ENCODE measurements around the gene KHDRBS1. TPM values are rescaled to one million over a fixed set of nuclear protein-coding genes. Genes with fewer than 3 reads are reported as not detected.

KHDRBS1 gene
- total and polyA plus RNA-seq, 9 of the 15 experiments (the other 6 are each of a cell fraction or from before 2014, with no cell fraction given), result 48.4 to 257 (median 114) TPM

DNA sequence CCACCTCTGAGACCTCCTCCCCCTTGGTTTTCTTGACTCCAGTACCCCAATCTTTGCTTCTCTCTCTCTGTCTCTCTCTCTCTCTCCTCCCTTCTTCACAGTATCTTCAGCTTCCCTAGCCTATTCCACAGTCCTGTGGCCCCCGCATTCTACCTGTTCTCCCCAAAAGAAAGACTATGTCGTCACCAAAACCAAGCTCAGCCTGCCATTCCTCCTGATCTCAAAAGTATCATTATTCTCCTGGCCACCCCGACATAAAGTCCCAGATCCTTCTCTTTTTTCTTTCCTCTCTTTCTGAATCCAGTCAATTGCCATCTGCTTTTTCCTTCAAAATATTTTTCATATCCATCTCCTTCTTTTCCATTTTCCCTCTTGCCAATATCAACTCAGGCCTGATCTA, 23.7 kb upstream of the KHDRBS1 start (continued):
- TF ChIP-seq LCOR (CRISPR knock-in tag; IDR thresholded peaks at IDR 0.05), result no peak
- TF ChIP-seq ZNF696 (CRISPR knock-in tag; conservative IDR thresholded peaks at IDR 0.05), result no peak
- TF ChIP-seq, protein P1, sequence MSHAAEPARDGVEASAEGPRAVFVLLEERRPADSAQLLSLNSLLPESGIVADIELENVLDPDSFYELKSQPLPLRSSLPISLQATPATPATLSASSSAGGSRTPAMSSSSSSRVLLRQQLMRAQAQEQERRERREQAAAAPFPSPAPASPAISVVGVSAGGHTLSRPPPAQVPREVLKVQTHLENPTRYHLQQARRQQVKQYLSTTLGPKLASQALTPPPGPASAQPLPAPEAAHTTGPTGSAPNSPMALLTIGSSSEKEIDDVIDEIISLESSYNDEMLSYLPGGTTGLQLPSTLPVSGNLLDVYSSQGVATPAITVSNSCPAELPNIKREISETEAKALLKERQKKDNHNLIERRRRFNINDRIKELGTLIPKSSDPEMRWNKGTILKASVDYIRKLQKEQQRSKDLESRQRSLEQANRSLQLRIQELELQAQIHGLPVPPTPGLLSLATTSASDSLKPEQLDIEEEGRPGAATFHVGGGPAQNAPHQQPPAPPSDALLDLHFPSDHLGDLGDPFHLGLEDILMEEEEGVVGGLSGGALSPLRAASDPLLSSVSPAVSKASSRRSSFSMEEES (CRISPR knock-in tag; IDR thresholded peaks at IDR 0.05), result no peak
- TF ChIP-seq CCAR2 (IDR thresholded peaks at IDR 0.05; ENCODE audit: low read depth, low read length), result no peak
- TF ChIP-seq JUN (IDR thresholded peaks at IDR 0.05; ENCODE audit: borderline replicate concordance, low read depth, low read length), result no peak
- no peak for TF ChIP-seq JUN (CRISPR knock-in tag; IDR thresholded peaks at IDR 0.05; ENCODE audit: borderline replicate concordance)
- TF ChIP-seq, protein P2, sequence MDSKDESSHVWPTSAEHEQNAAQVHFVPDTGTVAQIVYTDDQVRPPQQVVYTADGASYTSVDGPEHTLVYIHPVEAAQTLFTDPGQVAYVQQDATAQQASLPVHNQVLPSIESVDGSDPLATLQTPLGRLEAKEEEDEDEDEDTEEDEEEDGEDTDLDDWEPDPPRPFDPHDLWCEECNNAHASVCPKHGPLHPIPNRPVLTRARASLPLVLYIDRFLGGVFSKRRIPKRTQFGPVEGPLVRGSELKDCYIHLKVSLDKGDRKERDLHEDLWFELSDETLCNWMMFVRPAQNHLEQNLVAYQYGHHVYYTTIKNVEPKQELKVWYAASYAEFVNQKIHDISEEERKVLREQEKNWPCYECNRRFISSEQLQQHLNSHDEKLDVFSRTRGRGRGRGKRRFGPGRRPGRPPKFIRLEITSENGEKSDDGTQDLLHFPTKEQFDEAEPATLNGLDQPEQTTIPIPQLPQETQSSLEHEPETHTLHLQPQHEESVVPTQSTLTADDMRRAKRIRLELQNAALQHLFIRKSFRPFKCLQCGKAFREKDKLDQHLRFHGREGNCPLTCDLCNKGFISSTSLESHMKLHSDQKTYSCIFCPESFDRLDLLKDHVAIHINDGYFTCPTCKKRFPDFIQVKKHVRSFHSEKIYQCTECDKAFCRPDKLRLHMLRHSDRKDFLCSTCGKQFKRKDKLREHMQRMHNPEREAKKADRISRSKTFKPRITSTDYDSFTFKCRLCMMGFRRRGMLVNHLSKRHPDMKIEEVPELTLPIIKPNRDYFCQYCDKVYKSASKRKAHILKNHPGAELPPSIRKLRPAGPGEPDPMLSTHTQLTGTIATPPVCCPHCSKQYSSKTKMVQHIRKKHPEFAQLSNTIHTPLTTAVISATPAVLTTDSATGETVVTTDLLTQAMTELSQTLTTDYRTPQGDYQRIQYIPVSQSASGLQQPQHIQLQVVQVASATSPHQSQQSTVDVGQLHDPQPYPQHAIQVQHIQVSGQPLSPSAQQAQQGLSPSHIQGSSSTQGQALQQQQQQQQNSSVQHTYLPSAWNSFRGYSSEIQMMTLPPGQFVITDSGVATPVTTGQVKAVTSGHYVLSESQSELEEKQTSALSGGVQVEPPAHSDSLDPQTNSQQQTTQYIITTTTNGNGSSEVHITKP (IDR thresholded peaks at IDR 0.05; ENCODE audit: partially characterized antibody), result no peak

Measured in K562 (cell line).